Right cardiac atrium (tissue), 5 donors: ENCODE results near the gene TENM4. TPM values are rescaled to one million over a fixed set of nuclear protein-coding genes. Genes with fewer than 3 reads are reported as not detected.
A peak's percentile ranks its signal among the peaks of the same experiment; 100 is the strongest.

Source experiments
- ATAC-seq, 2 donors: fragments of 200-7000 bp; cut with Tn5 transposase; one replicate each; pipeline versions ENCODE4 v1.8.0 to v1.9.1; 2020; ENCODE audit warnings: moderate library complexity in 2 of 2, mild to moderate bottlenecking in 1 of 2
- DNase-seq, 3 donors: peaks; one replicate each; pipeline ENCODE4 v3.0.0-alpha.2; 2020
- H3K27ac ChIP-seq: one replicate; pipeline ENCODE4 v1.5.1; 2013; ENCODE audit warnings: mild to moderate bottlenecking, low read length, control low read depth, moderate library complexity
- H3K27me3 ChIP-seq: one replicate; pipeline ENCODE4 v1.6.1; 2013; ENCODE audit not compliant: control insufficient read depth, insufficient read depth
- H3K4me1 ChIP-seq: one replicate; pipeline ENCODE4 v1.6.1; 2013; ENCODE audit warnings: low read length; ENCODE audit not compliant: control insufficient read depth, insufficient read depth
- H3K4me3 ChIP-seq: one replicate; pipeline ENCODE4 v1.5.1; 2013; ENCODE audit warnings: low read length, control low read depth
- H3K9me3 ChIP-seq: one replicate; pipeline ENCODE4 v1.6.1; 2013; ENCODE audit warnings: low read length; ENCODE audit not compliant: control insufficient read depth
- WGBS: extraction: QIAGEN DNeasy Blood & Tissue Kit; methylation state at CpG from one replicate; pipeline ENCODE4 v1.1.7; 2013; 5-methylcytosine and 5-hydroxymethylcytosine counted together
- intact Hi-C, 4 donors: fragments of 100-400 bp; cut with DNase I; formaldehyde crosslinking; loops; one replicate each; pipeline versions ENCODE4 v1.11.0 to v1.14.0; 2022 to 2023
- polyA plus RNA-seq: library from polyadenylated mRNA; stranded (reverse); fragments of 200-250 nt; gene quantifications from one replicate; pipeline ENCODE4 v1.2.3, GENCODE V29; 2013
- total RNA-seq, 4 donors: library from RNA; stranded (reverse); fragmentation: NEBNext Ultra II Directional; extraction: Animal tissue kit (Norgen Biotek cat#: 25700); gene quantifications; one replicate each; pipeline ENCODE4 v1.2.1, GENCODE V29; 2021
- donor health status: healthy with polysubstance abuse.
- donor health status: DM: no; HTN: yes; CAD: no.
- donor health status: DM: no; HTN: no; CAD: no.
- donor health status: DM: no; HTN: yes; CAD: no; lungs with severe emphysema.
- donor health status: DM: yes; HTN: yes; CAD: no.

Gene TENM4
- total and polyA plus RNA-seq, 5 donors, result 0.26 to 2.3 (median 0.71) TPM

DNA sequence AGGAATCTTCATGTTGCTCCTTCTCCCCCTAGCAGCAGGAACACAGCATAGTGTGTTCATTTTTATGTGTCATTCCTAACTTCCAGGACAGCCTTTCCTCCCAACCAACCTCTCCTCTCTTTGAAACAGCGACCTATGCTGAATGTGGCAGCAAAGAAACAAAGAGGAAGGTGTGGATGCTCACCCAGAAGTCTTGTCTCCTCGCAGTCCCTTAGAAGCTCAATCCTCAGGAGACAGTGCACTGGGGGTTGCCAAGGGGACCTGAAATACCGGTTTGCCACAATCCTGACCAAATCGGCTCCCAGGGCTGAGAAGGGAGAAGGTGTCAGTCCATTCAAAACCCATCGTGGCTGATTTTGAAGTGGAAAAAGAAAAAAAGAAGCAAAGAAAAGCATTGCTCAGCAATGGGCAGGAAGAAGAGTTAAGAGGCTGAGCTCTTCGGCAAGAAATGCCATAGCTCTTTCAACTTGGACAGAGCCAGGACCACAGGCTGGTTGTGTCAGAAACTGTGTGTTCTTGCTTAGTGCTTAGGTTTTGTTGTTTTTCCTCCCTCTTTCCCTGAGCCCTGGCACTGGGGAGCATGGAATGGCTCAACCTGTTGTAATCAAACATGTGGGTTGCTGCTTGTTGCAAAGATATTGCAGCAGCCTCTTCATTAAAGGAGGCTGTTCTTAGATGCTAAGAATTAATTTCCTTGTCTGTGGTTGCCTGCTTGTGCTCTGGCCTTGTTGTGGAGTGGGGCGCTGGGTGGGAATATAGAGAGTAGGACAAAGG, 30.4 kb upstream of the TENM4 start:
- 50% methylated on average over 7 of the region's 7 CpGs for WGBS

DNA sequence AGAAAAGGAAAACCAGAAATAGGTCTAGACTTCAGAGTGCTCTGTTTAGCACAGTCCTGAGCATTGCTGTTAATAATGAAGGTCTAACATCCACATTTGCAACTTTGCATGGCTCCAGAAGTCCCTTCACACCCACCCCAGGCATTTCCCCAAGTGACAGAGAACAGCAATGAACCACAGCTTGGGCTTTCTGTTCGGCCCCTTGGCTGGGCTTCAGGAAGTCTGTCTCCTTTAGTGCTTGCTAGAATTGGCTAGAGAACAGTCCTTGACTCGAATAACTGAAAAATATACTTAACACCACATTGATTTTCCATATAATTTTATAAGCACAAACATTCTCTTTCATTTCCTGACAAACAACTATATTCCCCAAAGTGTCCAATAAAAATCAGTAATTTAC, 29.3 kb upstream of the TENM4 start:
- 37% methylated on average over 2 of the region's 2 CpGs for WGBS

More for the DNA sequence above, 30.4 kb upstream of the TENM4 start:
- intact Hi-C loops, result no loop called here
- no peak overlapping the region for H3K27ac ChIP-seq
- no peak for ATAC-seq
- no peaks in the 10 kb centered on the region for H3K27me3 ChIP-seq
- DNase-seq, result no peak
- H3K4me1 ChIP-seq, result no peaks in the 10 kb centered on the region
- no peak overlapping the region for H3K4me3 ChIP-seq
- no peaks in the 10 kb centered on the region for H3K9me3 ChIP-seq

DNA sequence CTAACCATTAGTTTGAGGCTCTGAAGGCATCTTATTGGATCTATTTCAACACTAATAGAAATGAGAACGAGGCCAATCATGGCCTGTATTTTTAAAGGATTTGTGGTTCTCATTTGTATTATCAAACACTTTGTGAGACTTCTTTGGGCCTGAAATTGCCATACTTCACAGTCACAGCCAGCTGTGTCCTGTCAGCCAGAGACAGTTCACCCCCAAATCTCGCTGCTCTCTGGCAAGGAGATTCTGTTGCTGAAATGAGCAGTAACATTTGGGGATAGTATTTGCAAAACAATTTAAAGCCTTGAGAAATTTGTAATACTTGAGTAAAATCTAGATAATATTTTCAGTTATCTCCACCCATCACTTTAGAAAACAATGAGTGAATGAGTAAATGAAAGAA, 26.9 kb upstream of the TENM4 start:
- 37% methylated on average over 2 of the region's 2 CpGs for WGBS
- no peak overlapping the region for H3K27ac ChIP-seq
- intact Hi-C loops, result no loop called here
- DNase-seq (peak in 1 of 3 donors; percentile 46), ATAC-seq (no peak)
- H3K27me3 ChIP-seq, result no peaks in the 10 kb centered on the region
- H3K4me1 ChIP-seq, result no peaks in the 10 kb centered on the region
- no peaks in the 10 kb centered on the region for H3K9me3 ChIP-seq
- no peak overlapping the region for H3K4me3 ChIP-seq

More for the DNA sequence above, 29.3 kb upstream of the TENM4 start:
- no peaks in the 10 kb centered on the region for H3K4me1 ChIP-seq
- DNase-seq (peak in 1 of 3 donors; percentile 49), ATAC-seq (no peak)
- intact Hi-C loops, result no loop called here
- H3K9me3 ChIP-seq, result no peaks in the 10 kb centered on the region
- no peak overlapping the region for H3K4me3 ChIP-seq
- H3K27me3 ChIP-seq, result no peaks in the 10 kb centered on the region
- no peak overlapping the region for H3K27ac ChIP-seq

DNA sequence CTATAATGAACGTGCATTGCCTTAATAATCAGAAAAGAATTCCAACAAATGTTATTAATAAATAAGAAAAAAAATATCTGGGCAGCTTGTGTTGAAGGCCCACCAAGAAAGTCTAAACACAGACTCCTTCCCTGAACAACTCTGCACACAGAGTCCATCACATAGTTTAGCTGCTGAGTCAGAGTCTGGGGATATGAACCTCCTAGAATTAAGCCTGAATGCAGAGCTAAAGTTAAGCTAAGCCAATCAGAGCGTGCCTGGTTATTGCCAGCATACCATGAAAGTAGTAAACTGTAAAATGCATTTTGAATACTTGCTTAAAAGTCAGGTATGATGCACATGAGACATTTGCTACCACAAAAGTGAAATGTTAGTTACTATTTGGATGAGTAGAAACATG, 25.6 kb upstream of the TENM4 start:
- Histone ChIP-seq H3K9me3 (no peaks in the 10 kb centered on the region), H3K4me3 (no peak overlapping the region), H3K27ac (no peak overlapping the region), H3K27me3 (no peaks in the 10 kb centered on the region), H3K4me1 (no peaks in the 10 kb centered on the region)
- DNase-seq (no peak), ATAC-seq (no peak)
- WGBS, result 48% methylated on average over 2 of the region's 2 CpGs
- intact Hi-C loops, result no loop called here

DNA sequence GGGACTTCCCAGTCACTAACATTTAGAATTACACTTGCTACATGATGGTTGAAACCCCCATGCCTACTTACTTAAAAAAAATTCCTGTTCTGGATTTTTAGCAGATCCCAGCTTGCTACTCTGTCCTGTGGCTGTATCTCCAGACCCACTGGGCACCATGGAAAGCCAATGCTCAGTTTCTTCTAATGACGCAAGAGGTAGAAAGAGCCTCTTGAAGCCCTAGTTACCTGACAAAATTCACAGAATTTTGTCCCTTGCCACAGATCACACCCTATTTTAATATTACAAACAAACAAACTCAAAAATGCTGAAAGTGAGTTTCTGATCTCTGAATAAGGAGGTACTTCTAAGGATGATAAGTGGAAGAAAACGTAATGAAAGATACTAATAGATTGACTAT, 24.3 kb upstream of the TENM4 start:
- Histone ChIP-seq H3K4me1 (no peaks in the 10 kb centered on the region), H3K27me3 (no peaks in the 10 kb centered on the region), H3K4me3 (no peak overlapping the region), H3K27ac (no peak overlapping the region), H3K9me3 (no peaks in the 10 kb centered on the region)
- ATAC-seq (no peak), DNase-seq (no peak)
- intact Hi-C loops, result no loop called here
- 93% methylated on average over 2 of the region's 2 CpGs for WGBS

DNA sequence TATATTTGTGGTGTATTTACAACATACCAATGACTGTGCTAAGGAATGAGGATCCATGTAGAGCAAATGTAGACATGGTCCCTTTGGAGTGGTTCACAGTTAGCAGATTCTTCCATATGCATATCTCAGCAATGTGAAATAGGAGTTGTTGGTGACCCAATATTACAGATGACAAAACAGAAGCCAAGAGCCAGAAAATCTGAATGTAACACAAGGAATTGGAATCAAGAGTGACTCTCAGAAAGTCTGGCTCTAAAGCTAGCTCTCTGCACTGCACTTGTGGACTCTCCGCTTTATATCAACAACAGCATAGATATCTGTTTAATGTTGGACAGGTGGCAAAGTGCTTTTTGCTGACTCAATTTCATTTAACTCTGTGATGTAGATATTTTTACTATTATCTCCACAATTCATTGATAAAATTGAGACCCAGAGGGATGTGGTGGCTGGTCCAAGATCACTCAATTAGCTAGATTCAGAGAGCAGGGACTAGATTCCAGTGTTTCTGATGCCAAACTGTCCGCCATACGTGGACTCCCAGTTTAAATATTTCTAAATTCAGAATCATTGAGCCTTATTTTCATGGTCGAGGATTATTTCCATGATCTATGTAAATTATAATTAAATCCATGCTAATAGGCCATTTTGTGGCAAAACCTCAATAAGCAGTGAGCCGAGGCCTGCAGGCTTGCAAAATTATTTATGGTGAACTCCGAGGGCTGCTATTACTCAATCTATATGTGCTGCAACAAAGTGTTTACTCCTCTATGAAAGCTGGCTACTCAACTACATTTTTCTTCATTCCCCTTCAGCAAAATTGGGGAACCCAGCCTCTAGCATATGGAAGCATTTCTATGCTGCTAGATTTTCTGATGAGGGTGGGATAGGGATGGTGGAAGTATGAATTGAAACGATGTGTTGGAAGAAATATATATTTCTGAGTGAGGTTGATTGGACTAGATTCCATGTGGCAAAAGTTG, 21.1 kb upstream of the TENM4 start:
- H3K27me3 ChIP-seq, result no peaks in the 10 kb centered on the region
- DNase-seq, result no peak
- H3K9me3 ChIP-seq, result no peaks in the 10 kb centered on the region
- no peak overlapping the region for H3K27ac ChIP-seq
- 85% methylated on average over 7 of the region's 7 CpGs for WGBS
- no peak for ATAC-seq
- no peak overlapping the region for H3K4me3 ChIP-seq
- no peaks in the 10 kb centered on the region for H3K4me1 ChIP-seq
- intact Hi-C loops, result no loop called here

DNA sequence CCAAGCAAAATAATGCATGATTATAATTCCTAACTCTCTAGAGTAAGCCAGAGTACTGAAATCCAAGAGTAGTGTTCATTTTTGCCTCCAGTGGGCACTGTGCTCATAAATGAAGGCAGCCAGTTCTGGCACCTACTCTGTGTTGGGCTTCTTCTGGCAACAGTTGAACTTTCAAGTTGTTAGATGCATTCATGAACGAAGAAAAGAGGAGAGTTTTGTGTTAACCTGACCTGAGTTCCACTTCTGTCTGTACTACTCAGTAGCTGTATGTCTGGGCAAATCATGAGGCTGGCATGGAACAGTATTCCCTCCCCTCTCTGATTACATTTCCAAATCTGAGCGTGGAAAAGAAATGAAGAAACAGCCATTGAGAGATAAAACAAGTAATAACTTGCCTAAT, 20.3 kb upstream of the TENM4 start:
- ATAC-seq (peak; percentile 74 to 86), DNase-seq (no peak)
- intact Hi-C loops, result no loop called here
- Histone ChIP-seq H3K27me3 (no peaks in the 10 kb centered on the region), H3K27ac (no peak overlapping the region), H3K9me3 (no peaks in the 10 kb centered on the region), H3K4me1 (no peaks in the 10 kb centered on the region), H3K4me3 (no peak overlapping the region)
- 39% methylated on average over 2 of the region's 2 CpGs for WGBS

DNA sequence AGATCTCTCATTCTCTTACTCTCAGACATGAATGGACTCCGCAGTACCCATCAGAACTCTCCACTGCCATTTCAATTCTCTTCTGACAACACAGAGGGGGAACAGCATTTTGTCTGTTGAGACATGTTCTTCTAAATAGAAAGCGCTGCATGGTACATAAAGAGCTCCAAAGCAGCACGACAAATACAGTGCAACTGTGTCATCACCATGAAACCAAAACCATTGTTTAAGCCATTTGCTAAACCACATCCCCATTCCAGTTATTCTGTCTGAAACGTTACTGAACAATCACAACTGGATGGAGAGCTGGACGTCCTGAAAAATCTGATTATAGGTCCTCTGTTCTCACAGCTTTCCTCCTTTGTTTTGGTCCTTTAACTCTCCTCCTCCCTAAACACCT, 17.9 kb upstream of the TENM4 start:
- Histone ChIP-seq H3K4me1 (no peaks in the 10 kb centered on the region), H3K27ac (no peak overlapping the region), H3K27me3 (no peaks in the 10 kb centered on the region), H3K4me3 (no peak overlapping the region), H3K9me3 (no peaks in the 10 kb centered on the region)
- intact Hi-C loops, result no loop called here
- no peak for DNase-seq
- WGBS, result 75% methylated on average over 5 of the region's 5 CpGs
- no peak for ATAC-seq

DNA sequence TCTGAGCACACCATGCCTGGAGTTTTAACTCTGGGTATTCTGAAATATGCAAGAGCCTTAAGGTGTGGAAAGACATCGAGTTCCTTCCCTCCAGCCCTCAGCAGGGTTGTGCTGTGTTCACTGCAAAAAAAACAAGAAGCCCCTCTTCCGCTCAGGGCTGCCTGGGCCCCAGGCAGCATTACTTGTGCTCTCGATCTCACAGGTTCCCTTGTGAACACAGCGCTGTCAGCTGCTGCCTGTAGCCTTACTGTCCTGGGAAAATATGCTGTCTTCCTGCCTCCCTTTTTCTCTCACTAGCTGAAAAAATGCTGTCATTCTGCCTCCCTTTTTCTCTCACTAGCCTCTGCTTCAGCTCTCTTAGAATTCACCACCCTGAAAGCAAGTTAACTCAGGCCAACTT, 15.7 kb upstream of the TENM4 start:
- Histone ChIP-seq H3K27ac (no peak overlapping the region), H3K9me3 (no peaks in the 10 kb centered on the region), H3K27me3 (no peaks in the 10 kb centered on the region), H3K4me3 (no peak overlapping the region), H3K4me1 (no peaks in the 10 kb centered on the region)
- DNase-seq (no peak), ATAC-seq (no peak)
- intact Hi-C loops, result no loop called here
- WGBS, result 41% methylated on average over 4 of the region's 4 CpGs

DNA sequence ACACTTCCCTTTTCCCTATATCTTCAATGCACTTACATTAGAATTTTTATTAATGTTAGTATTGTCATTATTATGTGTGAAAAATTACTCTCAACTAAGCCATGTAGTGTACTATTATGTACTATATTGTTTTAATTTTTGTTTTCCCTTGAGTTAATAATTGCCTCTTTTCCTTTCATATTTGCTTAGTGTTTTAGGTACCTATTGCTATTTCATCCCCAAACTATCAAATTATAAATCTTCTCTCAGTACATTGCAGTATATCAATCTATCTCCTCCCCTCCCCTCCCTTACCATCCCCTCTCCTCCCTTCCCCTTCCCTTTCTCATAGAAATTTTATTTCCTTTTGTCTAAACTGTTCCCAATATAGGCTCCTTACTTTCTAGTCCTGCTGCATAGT, 12.8 kb upstream of the TENM4 start:
- ATAC-seq (no peak), DNase-seq (no peak)
- H3K27ac ChIP-seq, result no peak overlapping the region
- no peak overlapping the region for H3K4me3 ChIP-seq
- no peaks in the 10 kb centered on the region for H3K9me3 ChIP-seq
- no peaks in the 10 kb centered on the region for H3K4me1 ChIP-seq
- intact Hi-C loops, result no loop called here
- no peaks in the 10 kb centered on the region for H3K27me3 ChIP-seq

DNA sequence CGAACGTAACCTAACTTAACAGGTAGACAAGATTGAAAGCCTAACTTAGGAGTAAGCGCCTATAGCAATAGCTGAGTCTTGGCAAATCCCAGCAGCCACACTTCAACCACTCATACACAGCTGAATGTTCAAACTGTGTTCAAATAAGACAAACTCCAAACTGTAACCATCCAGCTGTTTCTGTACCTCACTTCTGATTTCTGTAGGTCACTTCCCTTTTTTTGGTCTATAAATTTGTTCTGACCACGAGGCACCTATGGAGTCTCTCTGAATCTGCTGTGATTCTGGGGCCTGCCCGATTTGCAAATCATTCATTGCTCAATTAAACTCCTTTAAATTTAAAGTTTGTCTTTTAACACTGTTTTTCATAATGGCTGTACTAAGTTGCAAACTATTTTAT, 8.2 kb upstream of the TENM4 start:
- Histone ChIP-seq H3K9me3 (no peaks in the 10 kb centered on the region), H3K27me3 (no peaks in the 10 kb centered on the region), H3K27ac (no peak overlapping the region), H3K4me1 (no peaks in the 10 kb centered on the region), H3K4me3 (no peak overlapping the region)
- intact Hi-C loops, result no loop called here
- WGBS, result 87% methylated on average over 5 of the region's 5 CpGs
- no peak for ATAC-seq
- DNase-seq, result no peak
